ENCODE data around the gene AMPD2.

The AMPD2 gene

GRCh38 chr1:109630898-109631512 is 11.4 kb downstream of the AMPD2 start:
- DNase-seq (ENCODE audit: low spot score): no peak

GRCh38 chr1:109631513-109632505 is 12.2 kb downstream of the AMPD2 start:
- no peak for DNase-seq (ENCODE audit: low spot score)

GRCh38 chr1:109632671-109633346 is 13.2 kb downstream of the AMPD2 start:
- DNase-seq (ENCODE audit: low spot score): no peak

- DNase-seq (ENCODE audit: low spot score): no peak
These were observed 14.7 kb downstream of the AMPD2 start for GRCh38 chr1:109634292-109634691.

- no peak for DNase-seq (ENCODE audit: low spot score)
These were observed 15.4 kb downstream of the AMPD2 start for GRCh38 chr1:109634771-109635750.

GRCh38 chr1:109635862-109636200 is 16.2 kb downstream of the AMPD2 start:
- DNase-seq (ENCODE audit: low spot score): no peak

- DNase-seq (ENCODE audit: low spot score): peak; percentile 64
These were observed 16.7 kb downstream of the AMPD2 start for GRCh38 chr1:109636201-109636952.

- no peak for DNase-seq (ENCODE audit: low spot score)
These were observed 17.8 kb downstream of the AMPD2 start for GRCh38 chr1:109637446-109637845.

- no peak for DNase-seq (ENCODE audit: low spot score)
These were observed 19.6 kb downstream of the AMPD2 start for GRCh38 chr1:109639063-109639840.

GRCh38 chr1:109639841-109640184 is 20.2 kb downstream of the AMPD2 start:
- DNase-seq (ENCODE audit: low spot score): no peak

- DNase-seq (ENCODE audit: low spot score): peak; percentile 72
These were observed 20.7 kb downstream of the AMPD2 start for GRCh38 chr1:109640285-109640865.

- no peak for DNase-seq (ENCODE audit: low spot score)
These were observed 21.6 kb downstream of the AMPD2 start for GRCh38 chr1:109641078-109641740.

GRCh38 chr1:109641861-109642260 is 22.2 kb downstream of the AMPD2 start:
- no peak for DNase-seq (ENCODE audit: low spot score)

- no peak for DNase-seq (ENCODE audit: low spot score)
These were observed 23.0 kb downstream of the AMPD2 start for GRCh38 chr1:109642626-109643025.

- peak; percentile 78 for DNase-seq (ENCODE audit: low spot score)
These were observed 24.0 kb downstream of the AMPD2 start for GRCh38 chr1:109643385-109644230.

GRCh38 chr1:109644670-109645069 is 25.0 kb downstream of the AMPD2 start:
- no peak for DNase-seq (ENCODE audit: low spot score)

GRCh38 chr1:109649491-109649914 is 29.9 kb downstream of the AMPD2 start:
- no peak for DNase-seq (ENCODE audit: low spot score)

- DNase-seq (ENCODE audit: low spot score): no peak
These were observed 31.0 kb downstream of the AMPD2 start for GRCh38 chr1:109650609-109651008.
